ENCODE measurements around the gene NR2C2AP.

DNA sequence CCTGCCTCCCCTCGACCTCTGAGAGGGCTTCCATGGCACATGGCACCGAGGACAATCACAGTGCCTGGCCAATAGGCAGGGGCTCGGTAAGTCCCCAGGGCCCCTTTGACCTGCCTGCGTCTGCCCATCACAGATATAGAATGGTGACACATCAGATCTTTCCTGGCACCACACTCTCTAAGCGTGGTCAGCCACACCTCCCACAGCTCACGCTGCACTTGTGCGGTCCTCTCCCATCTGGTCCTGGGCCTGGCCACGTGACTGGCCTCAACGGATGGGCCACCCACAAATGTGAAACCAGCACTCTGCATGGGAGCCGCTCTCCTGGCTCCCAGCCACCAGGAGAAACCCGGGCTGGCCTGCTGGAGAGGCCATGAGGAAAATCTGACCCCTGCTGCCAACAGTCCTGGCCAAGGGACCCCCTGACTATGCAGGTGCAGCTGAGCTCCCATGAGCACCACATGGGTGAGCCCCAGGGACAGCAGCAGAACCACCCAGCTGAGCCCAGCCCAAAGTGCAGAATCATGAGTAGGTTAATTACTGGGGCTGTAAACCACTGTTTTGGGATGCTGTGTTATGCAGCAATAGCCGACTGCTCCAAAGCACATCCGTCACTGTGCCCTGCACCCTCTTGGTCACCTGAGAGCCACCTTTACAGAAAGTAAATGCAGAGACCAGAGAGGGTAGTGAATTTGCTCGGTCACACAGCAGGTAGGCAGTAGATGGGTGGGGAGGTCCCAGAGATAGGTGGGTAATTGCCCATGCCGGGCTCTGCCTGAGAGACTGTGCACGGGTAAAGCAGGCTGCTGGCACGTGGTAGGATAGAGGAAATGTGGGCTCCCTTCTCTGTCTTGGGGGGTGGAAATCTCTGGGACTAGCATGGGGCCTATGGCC, 23.4 kb downstream of the NR2C2AP start:
- TF ChIP-seq ZNF768 (CRISPR knock-in tag; IDR thresholded peaks at IDR 0.05) (peak; percentile 90), BRD4 (CRISPR knock-in tag; IDR thresholded peaks at IDR 0.05) (no peak), ATF1 (CRISPR knock-in tag; IDR thresholded peaks at IDR 0.05) (no peak), MTA1 (CRISPR knock-in tag; IDR thresholded peaks at IDR 0.05; ENCODE audit: borderline replicate concordance) (no peak), ZNF451 (CRISPR knock-in tag; IDR thresholded peaks at IDR 0.05) (no peak), NCOA1 (CRISPR knock-in tag; IDR thresholded peaks at IDR 0.05) (no peak), RCOR2 (CRISPR knock-in tag; IDR thresholded peaks at IDR 0.05) (no peak), MAZ (IDR thresholded peaks at IDR 0.05; ENCODE audit: borderline replicate concordance, low read depth, low read length) (no peak), MAZ (CRISPR knock-in tag; IDR thresholded peaks at IDR 0.05; ENCODE audit: low read depth) (no peak), AFF4 (CRISPR knock-in tag; IDR thresholded peaks at IDR 0.05) (no peak), HNRNPH1 (optimal IDR thresholded peaks at IDR 0.05; ENCODE audit: low read depth, low read length) (no peak), CTCF (CRISPR knock-in tag; IDR thresholded peaks at IDR 0.05) (no peak), PHF21A (CRISPR knock-in tag; IDR thresholded peaks at IDR 0.05) (no peak), PCBP2 (optimal IDR thresholded peaks at IDR 0.05; ENCODE audit: low read depth, low read length, poor library complexity, severe bottlenecking) (no peak)
- TF ChIP-seq, protein P1, sequence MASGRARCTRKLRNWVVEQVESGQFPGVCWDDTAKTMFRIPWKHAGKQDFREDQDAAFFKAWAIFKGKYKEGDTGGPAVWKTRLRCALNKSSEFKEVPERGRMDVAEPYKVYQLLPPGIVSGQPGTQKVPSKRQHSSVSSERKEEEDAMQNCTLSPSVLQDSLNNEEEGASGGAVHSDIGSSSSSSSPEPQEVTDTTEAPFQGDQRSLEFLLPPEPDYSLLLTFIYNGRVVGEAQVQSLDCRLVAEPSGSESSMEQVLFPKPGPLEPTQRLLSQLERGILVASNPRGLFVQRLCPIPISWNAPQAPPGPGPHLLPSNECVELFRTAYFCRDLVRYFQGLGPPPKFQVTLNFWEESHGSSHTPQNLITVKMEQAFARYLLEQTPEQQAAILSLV (CRISPR knock-in tag; IDR thresholded peaks at IDR 0.05; ENCODE audit: borderline replicate concordance) = no peak

Measured in HepG2 (cell line).